ENCODE measurements around the gene COX14.
"Not testable (repeated sequence)": the region's sequence is repeated elsewhere in the genome, so short reads cannot be mapped to it uniquely, and the experiment has no call there.

Gene COX14

GRCh38 chr12:50107416-50108268 is 4.4 kb upstream of the COX14 start:
- DNase-seq (ENCODE audit: low spot score) = no peak

GRCh38 chr12:50109319-50109718 is 2.7 kb upstream of the COX14 start:
- DNase-seq (ENCODE audit: low spot score) = no peak

GRCh38 chr12:50110127-50110761 is 1.8 kb upstream of the COX14 start:
- no peak for DNase-seq (ENCODE audit: low spot score)

- DNase-seq (ENCODE audit: low spot score) = no peak
Measured at GRCh38 chr12:50110762-50111351, 1.2 kb upstream of the COX14 start.

DNA sequence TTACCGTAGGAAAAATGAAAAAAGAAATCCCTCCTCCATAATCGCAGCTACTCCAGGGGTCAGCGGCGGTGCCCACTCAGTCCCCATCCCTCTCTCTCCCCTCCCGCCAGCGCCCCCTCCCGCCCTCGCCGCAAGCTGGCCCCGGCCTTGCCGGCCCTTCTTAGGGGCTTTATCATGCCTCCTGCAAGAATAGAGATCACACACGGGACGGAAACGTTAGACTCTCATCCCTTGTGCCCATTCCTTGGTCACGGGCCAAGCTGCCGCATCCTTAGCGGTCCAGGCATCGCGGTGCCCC is 692 bp upstream of the COX14 start:
- DNase-seq (ENCODE audit: low spot score) = no peak

DNA sequence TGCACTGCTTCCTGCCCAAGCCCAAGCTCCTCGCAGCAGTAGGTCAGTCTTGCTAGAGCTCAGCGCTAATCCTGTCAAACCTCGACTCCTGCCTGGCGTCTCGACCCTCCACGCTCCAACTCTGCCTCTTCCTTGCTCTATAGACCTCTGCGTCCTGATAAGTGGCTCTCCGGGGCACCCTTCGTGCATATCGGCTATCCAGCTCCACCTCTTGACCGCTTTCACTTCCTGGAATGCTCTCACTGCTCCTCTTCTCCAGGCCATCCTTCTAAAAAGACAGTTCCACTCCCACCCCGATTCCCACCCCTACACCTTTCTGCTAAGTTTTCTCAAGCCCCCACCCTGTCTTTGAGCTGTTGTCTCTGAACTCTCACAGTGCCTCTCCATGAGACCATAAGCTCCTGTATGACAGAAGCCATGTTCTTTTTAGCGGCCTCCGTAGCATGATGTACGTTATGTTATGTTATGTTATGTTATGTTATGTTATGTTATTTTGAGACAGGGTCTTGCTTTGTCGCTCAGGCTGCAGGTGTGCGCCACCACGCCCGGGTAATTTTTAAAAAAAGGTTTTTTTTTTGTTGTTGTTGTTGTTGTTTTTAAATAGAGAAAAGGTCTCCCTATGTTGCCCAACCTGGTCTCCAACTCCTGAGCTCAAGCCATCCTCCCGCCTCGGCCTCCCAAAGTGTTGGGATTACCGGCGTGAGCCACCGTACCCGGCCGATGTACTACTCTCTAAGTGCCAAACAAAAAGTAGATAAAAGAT is 601 bp downstream of the COX14 start:
- DNase-seq (ENCODE audit: low spot score) = no peak

DNA sequence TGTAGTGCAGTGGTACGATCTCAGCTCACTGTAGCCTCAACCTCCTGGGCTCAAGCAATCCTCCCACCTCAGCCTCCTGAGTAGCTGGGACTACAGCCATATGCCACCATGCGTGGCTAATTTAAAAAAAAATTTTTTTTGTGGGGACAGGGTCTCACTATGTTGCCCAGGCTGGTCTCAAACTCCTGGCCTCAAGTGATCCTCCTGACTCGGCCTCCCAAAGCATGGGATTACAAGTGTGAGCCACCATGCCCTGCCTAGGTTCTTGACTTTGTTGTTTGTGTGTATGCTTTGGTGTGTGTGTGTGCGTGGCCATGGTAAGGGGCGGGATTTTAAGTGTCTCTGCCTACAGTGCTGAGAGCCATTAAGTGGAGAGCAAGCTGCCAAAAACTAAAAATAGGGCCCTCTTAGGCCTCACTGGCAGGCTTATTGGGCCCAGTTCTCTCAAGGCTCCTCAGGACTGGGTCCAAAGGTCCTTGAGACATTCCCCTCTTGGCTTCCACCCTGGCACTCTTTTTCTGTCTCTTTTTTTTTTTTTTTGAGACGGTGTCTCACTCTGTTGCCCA is 5.1 kb downstream of the COX14 start:
- DNase-seq (ENCODE audit: low spot score) = no peak

DNA sequence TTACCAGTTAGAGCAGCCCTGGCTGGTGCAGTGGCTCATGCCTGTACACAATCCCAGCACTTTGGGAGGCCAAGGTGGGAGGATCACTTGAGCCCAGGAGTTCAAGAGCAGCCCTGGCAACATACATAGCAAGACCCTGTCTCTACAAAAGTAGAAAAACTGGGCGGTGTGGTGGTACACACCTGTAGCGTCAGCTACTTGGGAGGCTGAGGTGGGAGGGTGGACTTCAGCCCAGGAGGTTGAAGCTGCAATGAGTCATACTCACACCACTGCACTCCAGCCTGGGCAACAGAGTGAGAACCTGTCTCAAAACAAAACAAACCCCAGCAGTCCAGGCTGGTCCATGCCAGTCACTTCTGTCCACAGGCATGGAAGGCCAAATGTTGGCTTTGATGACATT is 7.4 kb downstream of the COX14 start:
- DNase-seq (ENCODE audit: low spot score) = no peak

DNA sequence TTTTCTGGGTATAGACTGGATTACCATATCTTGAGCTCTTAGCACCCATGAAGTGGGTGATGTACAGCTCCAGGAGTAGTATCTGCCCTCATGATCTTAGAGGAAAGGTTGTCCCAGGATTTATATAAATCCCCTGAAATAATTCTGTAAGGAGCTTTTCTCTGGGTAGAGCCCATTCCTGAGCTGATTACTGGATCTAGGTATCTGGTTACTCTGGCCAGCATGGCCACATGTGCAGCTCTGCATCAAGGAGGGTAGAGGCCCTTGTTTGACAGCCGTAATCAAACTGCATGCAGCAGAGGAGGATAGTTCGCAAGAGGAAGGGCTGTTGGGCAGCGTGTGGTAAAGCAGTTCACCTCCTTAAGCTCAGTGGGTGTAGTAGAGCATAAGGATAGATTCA is 8.5 kb downstream of the COX14 start:
- DNase-seq (ENCODE audit: low spot score) = no peak

- DNase-seq (ENCODE audit: low spot score) = no peak
Measured at GRCh38 chr12:50120953-50121352, 8.9 kb downstream of the COX14 start.

DNA sequence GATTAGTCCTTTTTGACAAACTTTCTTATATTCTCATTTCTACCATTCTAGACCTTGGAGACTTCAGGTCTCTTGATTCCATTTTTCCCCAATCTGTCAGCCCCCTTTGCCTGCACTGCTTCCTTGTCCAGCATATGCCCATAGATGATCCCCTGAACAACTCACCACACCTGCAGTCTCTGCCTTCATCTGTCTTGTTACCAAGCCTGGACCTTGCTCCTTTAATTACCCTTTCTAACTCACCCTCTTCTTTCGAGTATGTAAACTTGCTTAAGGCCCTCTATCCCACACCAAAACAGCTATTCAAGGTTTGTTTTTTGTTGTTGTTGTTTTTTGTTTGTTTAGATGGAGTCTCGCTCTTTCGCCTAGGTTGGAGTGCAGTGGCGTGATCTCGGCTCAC is 9.6 kb downstream of the COX14 start:
- DNase-seq (ENCODE audit: low spot score) = no peak

DNA sequence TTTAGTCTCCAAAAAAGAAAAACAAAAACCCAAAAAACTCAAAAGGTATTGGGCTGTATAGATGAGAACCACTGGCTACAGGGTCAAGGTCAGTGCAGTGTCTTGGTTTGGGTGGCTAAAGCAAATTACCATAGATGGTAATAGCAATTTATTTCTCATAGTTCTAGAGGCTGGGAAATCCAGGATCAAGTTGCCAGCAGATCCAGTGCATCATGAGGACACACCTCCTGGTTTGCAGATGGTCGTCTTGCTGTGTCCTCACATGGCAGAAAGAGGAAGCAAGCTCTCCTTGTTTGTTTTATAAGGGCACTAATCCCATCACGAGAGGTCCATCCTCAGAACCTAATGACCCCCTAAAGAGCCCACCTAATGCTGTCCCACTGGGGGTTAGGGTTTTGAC is 11.2 kb downstream of the COX14 start:
- no peak for DNase-seq (ENCODE audit: low spot score)

GRCh38 chr12:50127546-50127945 is 15.5 kb downstream of the COX14 start:
- no peak for DNase-seq (ENCODE audit: low spot score)

DNA sequence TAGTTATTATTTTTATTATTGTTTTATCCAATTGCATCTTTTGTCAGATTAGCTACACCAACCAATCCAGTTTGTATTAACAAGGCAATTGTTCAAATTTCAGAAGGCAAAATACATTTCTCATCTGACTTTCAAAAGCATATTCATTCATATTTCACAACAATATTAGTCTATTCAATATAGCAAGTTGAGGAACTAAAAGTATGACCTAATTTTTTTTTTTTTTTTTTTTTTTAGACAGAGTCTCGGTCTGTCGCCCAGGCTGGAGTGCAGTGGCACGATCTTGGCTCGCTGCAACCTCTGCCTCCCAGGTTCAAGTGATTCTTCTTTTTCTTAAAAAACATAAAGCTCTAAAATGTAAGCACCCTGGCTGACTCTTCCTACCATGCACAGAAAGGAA is 17.3 kb downstream of the COX14 start:
- DNase-seq (ENCODE audit: low spot score) = no peak

DNA sequence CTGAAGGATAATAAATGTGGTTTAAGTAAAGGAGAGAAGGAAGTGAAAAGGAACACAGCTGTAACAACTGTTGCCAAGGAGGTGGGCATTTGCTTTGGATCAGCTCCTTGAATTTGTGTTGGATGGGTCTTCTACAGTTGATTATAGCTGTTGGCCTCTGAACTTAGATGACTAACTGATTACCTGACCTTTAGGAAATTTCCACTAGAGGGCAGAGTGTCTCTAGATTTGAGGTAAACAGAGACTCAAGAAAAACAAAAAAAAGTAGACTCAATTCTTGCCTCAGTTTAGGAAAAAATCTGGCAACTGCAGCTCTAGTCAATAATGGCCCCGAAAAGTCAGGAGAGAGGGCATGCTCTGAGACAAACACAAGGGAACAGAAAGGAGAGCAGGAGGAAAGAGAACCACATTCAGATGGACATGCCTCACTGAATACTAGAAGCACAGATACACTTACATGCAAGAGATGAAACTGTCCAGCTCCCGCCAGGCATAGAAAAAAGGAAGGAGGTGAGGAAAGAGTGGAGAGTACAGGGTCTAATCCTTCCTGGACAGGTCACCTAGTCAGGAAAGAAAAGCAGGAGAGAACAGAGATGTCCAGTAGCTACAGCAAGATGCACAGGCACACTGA is 20.6 kb downstream of the COX14 start:
- no peak for DNase-seq (ENCODE audit: low spot score)

- no peak for DNase-seq (ENCODE audit: low spot score)
Measured at GRCh38 chr12:50142993-50143392, 31.0 kb downstream of the COX14 start.

DNA sequence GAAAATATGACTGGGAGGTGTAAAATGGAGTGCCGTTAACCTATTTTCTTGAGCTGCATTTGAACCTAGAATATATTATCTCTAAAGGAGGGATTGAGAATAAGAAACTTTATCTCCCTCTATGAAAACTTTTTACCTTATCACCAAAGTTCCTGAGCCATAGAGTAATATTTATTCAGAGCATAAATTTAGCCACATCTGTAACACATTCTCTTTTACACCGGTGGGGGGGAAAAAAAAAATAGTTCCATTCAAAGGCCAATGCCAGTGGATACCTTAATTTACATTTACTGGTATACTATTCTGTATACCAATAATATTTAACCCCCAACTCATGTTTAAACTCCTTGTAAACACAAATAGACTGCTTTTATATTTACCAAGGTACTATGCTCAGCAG is 33.4 kb downstream of the COX14 start:
- no peak for DNase-seq (ENCODE audit: low spot score)

DNA sequence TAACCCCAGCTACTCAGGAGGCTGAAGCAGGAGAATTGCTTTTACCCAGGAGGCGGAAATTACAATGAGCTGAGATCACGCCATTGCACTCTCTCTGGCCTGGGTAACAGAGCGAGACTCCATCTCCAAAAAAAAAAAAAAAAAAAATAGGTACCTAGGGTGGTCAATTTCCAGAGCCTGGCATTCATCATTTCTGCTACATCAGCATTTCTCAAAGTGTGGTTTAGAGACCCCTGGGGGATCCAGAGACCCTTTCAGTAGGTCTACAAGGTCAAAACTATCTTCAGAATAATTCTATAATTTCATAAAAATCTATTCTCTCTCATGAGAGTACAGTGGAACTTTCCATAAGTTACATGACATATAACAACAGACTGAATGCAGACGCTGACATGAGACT is 35.2 kb downstream of the COX14 start:
- DNase-seq (ENCODE audit: low spot score) = no peak

DNA sequence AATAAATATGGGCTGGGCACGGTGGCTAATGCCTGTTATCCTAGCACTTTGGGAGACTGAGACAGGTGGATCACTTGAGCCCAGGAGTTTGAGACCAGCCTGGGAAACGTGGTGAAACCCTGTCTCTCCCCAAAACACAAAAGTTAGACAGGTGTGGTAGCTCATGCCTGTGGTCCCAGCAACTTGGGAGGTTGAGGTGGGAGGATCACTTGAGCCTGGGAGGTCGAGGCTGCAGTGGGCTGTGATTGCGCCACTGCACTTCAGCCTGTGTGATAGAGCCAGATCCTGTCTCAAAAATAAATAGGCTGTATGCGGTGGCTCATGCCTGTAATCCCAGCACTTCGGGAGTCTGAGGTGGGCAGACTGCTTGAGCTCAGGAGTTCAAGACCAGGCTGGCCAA is 36.0 kb downstream of the COX14 start:
- DNase-seq (ENCODE audit: low spot score) = not testable (repeated sequence)

GRCh38 chr12:50149311-50149710 is 37.3 kb downstream of the COX14 start:
- no peak for DNase-seq (ENCODE audit: low spot score)

- DNase-seq (ENCODE audit: low spot score) = no peak
Measured at GRCh38 chr12:50151047-50151687, 39.1 kb downstream of the COX14 start.
